Glomerular endothelial cell (primary cell): ENCODE data around the gene TRRAP. TPM values are rescaled to one million over a fixed set of nuclear protein-coding genes. Genes with fewer than 3 reads are reported as not detected.

Experiments used
- DNase-seq: peaks from one replicate; pipeline ENCODE4 v3.0.0-alpha.2; 2011; ENCODE audit warnings: low read depth, low spot score; ENCODE audit errors: extremely low read depth
- total RNA-seq: library from RNA; depleted of rRNA; stranded (reverse); fragments of >200 nt; gene quantifications from 2 replicates; pipeline ENCODE4 v1.2.3, GENCODE V29; 2015

Gene TRRAP
- total RNA-seq, 1 donor from 2014 or later, result 43.4 TPM

- no peak for DNase-seq
Measured at GRCh38 chr7:98887038-98887437, 8.7 kb downstream of the TRRAP start.

GRCh38 chr7:98892609-98893008 is 14.3 kb downstream of the TRRAP start:
- no peak for DNase-seq

GRCh38 chr7:98899816-98900215 is 21.5 kb downstream of the TRRAP start:
- no peak for DNase-seq

GRCh38 chr7:98900815-98901214 is 22.5 kb downstream of the TRRAP start:
- no peak for DNase-seq

GRCh38 chr7:98902523-98902922 is 24.2 kb downstream of the TRRAP start:
- no peak for DNase-seq

GRCh38 chr7:98903246-98903645 is 24.9 kb downstream of the TRRAP start:
- DNase-seq, result no peak

GRCh38 chr7:98907570-98907969 is 29.2 kb downstream of the TRRAP start:
- no peak for DNase-seq

- DNase-seq, result no peak
Measured at GRCh38 chr7:98908585-98908984, 30.3 kb downstream of the TRRAP start.

GRCh38 chr7:98909487-98909886 is 31.2 kb downstream of the TRRAP start:
- no peak for DNase-seq

GRCh38 chr7:98910427-98910826 is 32.1 kb downstream of the TRRAP start:
- DNase-seq, result no peak

GRCh38 chr7:98911916-98912315 is 33.6 kb downstream of the TRRAP start:
- DNase-seq, result no peak

- DNase-seq, result no peak
Measured at GRCh38 chr7:98913026-98913425, 34.7 kb downstream of the TRRAP start.

GRCh38 chr7:98913612-98914011 is 35.3 kb downstream of the TRRAP start:
- DNase-seq, result no peak

GRCh38 chr7:98917331-98917730 is 39.0 kb downstream of the TRRAP start:
- no peak for DNase-seq

- no peak for DNase-seq
Measured at GRCh38 chr7:98921608-98922372, 43.5 kb downstream of the TRRAP start.

GRCh38 chr7:98922392-98923187 is 44.3 kb downstream of the TRRAP start:
- DNase-seq, result no peak

- DNase-seq, result no peak
Measured at GRCh38 chr7:98923512-98923911, 45.2 kb downstream of the TRRAP start.

GRCh38 chr7:98927125-98927524 is 48.8 kb downstream of the TRRAP start:
- DNase-seq, result no peak

- no peak for DNase-seq
Measured at GRCh38 chr7:98930464-98930863, 52.1 kb downstream of the TRRAP start.

GRCh38 chr7:98930921-98931320 is 52.6 kb downstream of the TRRAP start:
- no peak for DNase-seq

- no peak for DNase-seq
Measured at GRCh38 chr7:98933321-98933720, 55.0 kb downstream of the TRRAP start.

- peak; percentile 45 for DNase-seq
Measured at GRCh38 chr7:98934267-98934666, 55.9 kb downstream of the TRRAP start.
